ENCODE data around the gene ROBO3.

DNA sequence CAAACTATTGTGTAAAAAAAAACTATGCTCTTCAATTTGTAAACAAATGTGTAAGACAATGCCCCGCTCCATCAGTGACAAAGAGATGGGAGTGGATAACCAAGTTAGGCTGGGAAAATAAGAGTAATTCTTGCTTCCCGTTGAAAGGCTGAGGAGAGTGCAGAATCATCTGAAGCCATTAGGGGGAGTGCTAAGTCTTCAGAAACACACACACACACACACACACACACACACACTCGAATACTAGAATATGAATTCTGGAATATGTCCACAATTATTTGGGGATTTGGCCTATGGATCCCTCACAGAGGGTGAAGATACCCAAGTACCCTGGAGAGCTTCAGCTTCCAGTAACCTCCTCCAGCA lies 27.8 kb upstream of the ROBO3 start:
- no peak for TF ChIP-seq EZH2 (IDR thresholded peaks at IDR 0.05; ENCODE audit: borderline replicate concordance, low read length)
- TF ChIP-seq, protein P1, sequence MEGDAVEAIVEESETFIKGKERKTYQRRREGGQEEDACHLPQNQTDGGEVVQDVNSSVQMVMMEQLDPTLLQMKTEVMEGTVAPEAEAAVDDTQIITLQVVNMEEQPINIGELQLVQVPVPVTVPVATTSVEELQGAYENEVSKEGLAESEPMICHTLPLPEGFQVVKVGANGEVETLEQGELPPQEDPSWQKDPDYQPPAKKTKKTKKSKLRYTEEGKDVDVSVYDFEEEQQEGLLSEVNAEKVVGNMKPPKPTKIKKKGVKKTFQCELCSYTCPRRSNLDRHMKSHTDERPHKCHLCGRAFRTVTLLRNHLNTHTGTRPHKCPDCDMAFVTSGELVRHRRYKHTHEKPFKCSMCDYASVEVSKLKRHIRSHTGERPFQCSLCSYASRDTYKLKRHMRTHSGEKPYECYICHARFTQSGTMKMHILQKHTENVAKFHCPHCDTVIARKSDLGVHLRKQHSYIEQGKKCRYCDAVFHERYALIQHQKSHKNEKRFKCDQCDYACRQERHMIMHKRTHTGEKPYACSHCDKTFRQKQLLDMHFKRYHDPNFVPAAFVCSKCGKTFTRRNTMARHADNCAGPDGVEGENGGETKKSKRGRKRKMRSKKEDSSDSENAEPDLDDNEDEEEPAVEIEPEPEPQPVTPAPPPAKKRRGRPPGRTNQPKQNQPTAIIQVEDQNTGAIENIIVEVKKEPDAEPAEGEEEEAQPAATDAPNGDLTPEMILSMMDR (IDR thresholded peaks at IDR 0.05; ENCODE audit: low read length): no peak; the same call in 1 of the 2 replicates

All from OCI-LY1 (cell line).